K562 (cell line): ENCODE data around the gene CARD11.

ENCODE experiments used
- EZH2 ChIP-seq: IDR thresholded peaks from 2 replicates; pipeline ENCODE4 v1.6.1; 2012; ENCODE audit warnings: low read depth, mild to moderate bottlenecking, inconsistent platforms, low read length, borderline replicate concordance
- FOXP1 ChIP-seq: sonication (generic); formaldehyde crosslinking; IDR thresholded peaks from 2 replicates; pipeline ENCODE4 v1.8.0; 2022; ENCODE audit warnings: mild to moderate bottlenecking, missing genetic modification reagents
- NFATC3 ChIP-seq: fragments of 450-650 bp; IDR thresholded peaks from 2 replicates; pipeline ENCODE4 v1.6.1; 2017; ENCODE audit warnings: mild to moderate bottlenecking
- SRSF9 ChIP-seq: fragments of 200-400 bp; formaldehyde crosslinking; IDR thresholded peaks from 2 replicates; pipeline ENCODE4 v1.6.1; 2017; ENCODE audit warnings: low read depth, low read length, borderline replicate concordance
- TF ChIP-seq, protein P1 (sequence below), 3 experiments: IDR thresholded peaks in 2 of 3; conservative IDR thresholded peaks in 1 of 3; 2 replicates each; pipeline ENCODE4 v1.5.1; 2011 to 2012; ENCODE audit warnings: low read length in 3 of 3, mild to moderate bottlenecking in 3 of 3, control low read depth in 2 of 3, improper control_type of control experiment in 1 of 3, inconsistent platforms in 1 of 3, low read depth in 1 of 3, mixed read lengths in 1 of 3, moderate library complexity in 1 of 3; ENCODE audit not compliant: insufficient read depth in 2 of 3
- TF ChIP-seq, protein P2 (sequence below): sonication (generic); formaldehyde crosslinking; IDR thresholded peaks from 2 replicates; pipeline ENCODE4 v1.8.0; 2022; ENCODE audit warnings: mild to moderate bottlenecking, missing genetic modification reagents
- TF ChIP-seq, protein P3 (sequence below): sonication (generic); formaldehyde crosslinking; IDR thresholded peaks from 2 replicates; pipeline ENCODE4 v1.8.1; 2022; ENCODE audit warnings: missing genetic modification reagents

DNA sequence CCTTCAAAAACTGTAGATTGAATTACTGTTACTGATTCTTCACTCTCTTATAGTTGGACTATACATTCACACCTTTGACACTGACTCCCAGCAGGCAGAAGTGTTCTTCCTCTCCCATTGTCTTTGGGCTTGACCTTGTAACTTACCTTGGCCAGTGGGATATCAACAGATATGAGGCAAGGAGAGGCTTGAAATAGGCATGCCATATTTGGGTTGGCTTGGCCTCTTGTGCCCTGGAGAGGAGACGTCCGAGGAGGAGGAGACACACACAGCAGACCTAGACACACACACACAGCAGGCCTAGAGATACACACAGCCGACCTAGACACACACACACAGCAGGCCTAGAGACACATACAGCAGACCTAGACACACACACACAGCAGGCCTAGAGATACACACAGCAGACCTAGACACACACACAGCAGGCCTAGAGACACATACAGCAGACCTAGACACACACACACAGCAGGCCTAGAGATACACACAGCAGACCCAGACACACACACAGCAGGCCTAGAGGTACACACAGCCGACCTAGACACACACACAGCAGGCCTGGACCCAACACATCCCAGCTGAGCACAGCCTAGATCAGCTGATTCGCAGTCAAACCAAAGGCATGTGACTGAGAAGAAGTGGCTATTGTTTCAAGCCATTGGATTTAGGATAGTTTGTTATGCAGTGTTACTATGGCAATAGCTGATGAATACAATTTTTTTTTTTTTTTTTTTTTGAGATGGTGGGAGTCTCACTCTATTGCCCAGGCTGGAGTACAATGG, 187.1 kb downstream of the CARD11 start:
- TF ChIP-seq, protein P1, sequence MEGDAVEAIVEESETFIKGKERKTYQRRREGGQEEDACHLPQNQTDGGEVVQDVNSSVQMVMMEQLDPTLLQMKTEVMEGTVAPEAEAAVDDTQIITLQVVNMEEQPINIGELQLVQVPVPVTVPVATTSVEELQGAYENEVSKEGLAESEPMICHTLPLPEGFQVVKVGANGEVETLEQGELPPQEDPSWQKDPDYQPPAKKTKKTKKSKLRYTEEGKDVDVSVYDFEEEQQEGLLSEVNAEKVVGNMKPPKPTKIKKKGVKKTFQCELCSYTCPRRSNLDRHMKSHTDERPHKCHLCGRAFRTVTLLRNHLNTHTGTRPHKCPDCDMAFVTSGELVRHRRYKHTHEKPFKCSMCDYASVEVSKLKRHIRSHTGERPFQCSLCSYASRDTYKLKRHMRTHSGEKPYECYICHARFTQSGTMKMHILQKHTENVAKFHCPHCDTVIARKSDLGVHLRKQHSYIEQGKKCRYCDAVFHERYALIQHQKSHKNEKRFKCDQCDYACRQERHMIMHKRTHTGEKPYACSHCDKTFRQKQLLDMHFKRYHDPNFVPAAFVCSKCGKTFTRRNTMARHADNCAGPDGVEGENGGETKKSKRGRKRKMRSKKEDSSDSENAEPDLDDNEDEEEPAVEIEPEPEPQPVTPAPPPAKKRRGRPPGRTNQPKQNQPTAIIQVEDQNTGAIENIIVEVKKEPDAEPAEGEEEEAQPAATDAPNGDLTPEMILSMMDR (IDR thresholded peaks at IDR 0.05 in 2 of 3, conservative IDR thresholded peaks at IDR 0.05 in 1 of 3; ENCODE audit: insufficient read depth in 2 of 3, low read depth in 1 of 3, low read length in 3 of 3): no peak
- TF ChIP-seq EZH2 (no peak), NFATC3 (no peak), FOXP1 (CRISPR knock-in tag) (no peak), SRSF9 (no peak)
- TF ChIP-seq, protein P2, sequence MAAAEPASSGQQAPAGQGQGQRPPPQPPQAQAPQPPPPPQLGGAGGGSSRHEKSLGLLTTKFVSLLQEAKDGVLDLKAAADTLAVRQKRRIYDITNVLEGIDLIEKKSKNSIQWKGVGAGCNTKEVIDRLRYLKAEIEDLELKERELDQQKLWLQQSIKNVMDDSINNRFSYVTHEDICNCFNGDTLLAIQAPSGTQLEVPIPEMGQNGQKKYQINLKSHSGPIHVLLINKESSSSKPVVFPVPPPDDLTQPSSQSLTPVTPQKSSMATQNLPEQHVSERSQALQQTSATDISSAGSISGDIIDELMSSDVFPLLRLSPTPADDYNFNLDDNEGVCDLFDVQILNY (CRISPR knock-in tag): no peak
- TF ChIP-seq, protein P3, sequence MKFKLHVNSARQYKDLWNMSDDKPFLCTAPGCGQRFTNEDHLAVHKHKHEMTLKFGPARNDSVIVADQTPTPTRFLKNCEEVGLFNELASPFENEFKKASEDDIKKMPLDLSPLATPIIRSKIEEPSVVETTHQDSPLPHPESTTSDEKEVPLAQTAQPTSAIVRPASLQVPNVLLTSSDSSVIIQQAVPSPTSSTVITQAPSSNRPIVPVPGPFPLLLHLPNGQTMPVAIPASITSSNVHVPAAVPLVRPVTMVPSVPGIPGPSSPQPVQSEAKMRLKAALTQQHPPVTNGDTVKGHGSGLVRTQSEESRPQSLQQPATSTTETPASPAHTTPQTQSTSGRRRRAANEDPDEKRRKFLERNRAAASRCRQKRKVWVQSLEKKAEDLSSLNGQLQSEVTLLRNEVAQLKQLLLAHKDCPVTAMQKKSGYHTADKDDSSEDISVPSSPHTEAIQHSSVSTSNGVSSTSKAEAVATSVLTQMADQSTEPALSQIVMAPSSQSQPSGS (CRISPR knock-in tag): no peak
